Measurements from ENCODE around the gene PCDHGB5.

PCDHGB5 gene

DNA sequence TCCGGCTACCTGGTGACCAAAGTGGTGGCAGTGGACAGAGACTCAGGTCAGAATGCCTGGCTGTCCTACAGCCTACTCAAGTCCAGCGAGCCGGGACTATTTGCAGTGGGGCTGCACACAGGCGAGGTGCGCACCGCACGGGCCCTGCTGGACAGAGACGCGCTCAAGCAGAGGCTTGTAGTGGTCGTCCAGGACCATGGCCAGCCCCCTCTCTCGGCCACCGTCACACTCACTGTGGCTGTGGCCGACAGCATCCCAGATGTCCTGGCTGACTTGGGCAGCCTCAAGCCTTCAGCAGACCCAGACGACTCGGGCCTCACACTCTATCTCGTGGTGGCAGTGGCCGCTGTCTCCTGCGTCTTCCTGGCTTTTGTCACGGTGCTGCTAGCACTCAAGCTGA lies 40.8 kb upstream of the PCDHGB5 start:
- H3K4me3 ChIP-seq (replicated peaks; ENCODE audit: low read depth, low read length): no peak overlapping the region
- TF ChIP-seq, protein P1, sequence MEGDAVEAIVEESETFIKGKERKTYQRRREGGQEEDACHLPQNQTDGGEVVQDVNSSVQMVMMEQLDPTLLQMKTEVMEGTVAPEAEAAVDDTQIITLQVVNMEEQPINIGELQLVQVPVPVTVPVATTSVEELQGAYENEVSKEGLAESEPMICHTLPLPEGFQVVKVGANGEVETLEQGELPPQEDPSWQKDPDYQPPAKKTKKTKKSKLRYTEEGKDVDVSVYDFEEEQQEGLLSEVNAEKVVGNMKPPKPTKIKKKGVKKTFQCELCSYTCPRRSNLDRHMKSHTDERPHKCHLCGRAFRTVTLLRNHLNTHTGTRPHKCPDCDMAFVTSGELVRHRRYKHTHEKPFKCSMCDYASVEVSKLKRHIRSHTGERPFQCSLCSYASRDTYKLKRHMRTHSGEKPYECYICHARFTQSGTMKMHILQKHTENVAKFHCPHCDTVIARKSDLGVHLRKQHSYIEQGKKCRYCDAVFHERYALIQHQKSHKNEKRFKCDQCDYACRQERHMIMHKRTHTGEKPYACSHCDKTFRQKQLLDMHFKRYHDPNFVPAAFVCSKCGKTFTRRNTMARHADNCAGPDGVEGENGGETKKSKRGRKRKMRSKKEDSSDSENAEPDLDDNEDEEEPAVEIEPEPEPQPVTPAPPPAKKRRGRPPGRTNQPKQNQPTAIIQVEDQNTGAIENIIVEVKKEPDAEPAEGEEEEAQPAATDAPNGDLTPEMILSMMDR (IDR thresholded peaks at IDR 0.05; ENCODE audit: low read length, missing control alignments): no peak
- no peak for DNase-seq (ENCODE audit: low read depth)

DNA sequence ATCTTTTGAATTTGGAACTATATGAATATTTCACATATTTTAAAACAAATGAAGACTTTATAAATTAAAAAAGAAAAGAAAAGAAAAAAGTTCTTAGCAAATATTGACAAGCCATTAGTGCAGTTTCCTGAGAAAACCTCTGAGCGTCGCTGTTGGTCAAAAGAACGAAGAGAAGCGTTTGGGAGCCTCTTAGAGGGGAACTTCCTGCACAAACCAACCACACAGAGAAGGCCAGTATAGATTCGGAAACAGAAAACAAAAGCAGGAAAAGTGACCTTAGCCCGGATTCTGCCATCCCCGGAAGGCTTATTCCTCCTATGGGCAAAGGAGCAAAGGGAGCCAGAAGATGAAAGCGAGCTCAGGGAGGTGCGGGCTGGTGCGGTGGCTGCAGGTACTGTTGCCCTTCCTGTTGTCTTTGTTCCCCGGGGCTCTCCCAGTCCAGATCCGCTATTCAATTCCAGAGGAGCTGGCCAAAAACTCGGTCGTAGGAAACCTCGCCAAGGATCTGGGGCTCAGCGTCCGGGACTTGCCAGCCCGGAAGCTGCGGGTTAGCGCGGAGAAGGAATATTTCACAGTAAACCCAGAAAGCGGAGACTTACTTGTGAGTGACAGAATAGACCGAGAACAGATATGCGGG lies 37.8 kb upstream of the PCDHGB5 start, which contains the start of gene PCDHGB2:
Gene PCDHGB2, plus strand, starts transcription at position 205 of the 637 bp plus-strand sequence. Its CDS starts 142 bp downstream, at position 347.
- peak; percentile 66 for DNase-seq (ENCODE audit: low read depth)
- H3K4me3 ChIP-seq (replicated peaks; ENCODE audit: low read depth, low read length): peak within 1 kb of the TSS; percentile 47
- TF ChIP-seq, protein P1 (IDR thresholded peaks at IDR 0.05; ENCODE audit: low read length, missing control alignments): peak; percentile 44

DNA sequence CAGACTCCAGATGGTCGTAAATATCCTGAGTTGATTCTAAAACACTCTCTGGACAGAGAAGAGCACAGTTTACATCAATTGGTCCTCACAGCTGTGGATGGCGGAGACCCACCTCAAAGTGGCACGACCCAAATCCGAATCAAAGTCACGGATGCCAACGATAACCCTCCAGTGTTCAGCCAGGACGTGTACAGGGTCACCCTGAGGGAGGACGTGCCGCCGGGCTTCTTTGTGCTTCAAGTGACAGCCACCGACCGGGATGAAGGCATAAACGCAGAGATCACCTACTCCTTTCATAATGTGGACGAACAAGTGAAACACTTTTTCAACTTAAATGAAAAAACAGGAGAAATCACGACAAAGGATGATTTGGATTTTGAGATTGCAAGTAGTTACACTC lies 37.1 kb upstream of the PCDHGB5 start:
- TF ChIP-seq, protein P1 (IDR thresholded peaks at IDR 0.05; ENCODE audit: low read length, missing control alignments): no peak
- H3K4me3 ChIP-seq (replicated peaks; ENCODE audit: low read depth, low read length): no peak overlapping the region
- no peak for DNase-seq (ENCODE audit: low read depth)

DNA sequence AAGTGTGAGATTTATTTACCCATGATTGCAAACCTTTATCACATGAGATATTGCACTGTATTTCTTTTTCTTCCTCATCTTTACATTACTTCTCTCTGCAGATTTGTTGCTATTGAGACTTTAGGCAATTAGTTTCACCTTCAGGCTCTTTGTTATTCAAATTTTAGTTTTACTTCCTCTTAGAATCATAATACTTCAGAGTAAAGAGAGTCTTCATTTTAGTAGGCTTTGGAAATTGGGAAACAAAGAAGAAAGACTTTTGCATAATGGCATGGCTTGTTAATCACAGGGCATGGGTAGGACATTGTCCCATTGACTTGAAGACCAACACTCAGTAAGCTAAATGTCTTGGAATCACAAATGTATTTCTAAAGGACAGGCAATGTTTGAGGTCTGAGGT lies 35.0 kb upstream of the PCDHGB5 start:
- H3K4me3 ChIP-seq (replicated peaks; ENCODE audit: low read depth, low read length): no peak overlapping the region
- no peak for DNase-seq (ENCODE audit: low read depth)
- TF ChIP-seq, protein P1 (IDR thresholded peaks at IDR 0.05; ENCODE audit: low read length, missing control alignments): no peak

DNA sequence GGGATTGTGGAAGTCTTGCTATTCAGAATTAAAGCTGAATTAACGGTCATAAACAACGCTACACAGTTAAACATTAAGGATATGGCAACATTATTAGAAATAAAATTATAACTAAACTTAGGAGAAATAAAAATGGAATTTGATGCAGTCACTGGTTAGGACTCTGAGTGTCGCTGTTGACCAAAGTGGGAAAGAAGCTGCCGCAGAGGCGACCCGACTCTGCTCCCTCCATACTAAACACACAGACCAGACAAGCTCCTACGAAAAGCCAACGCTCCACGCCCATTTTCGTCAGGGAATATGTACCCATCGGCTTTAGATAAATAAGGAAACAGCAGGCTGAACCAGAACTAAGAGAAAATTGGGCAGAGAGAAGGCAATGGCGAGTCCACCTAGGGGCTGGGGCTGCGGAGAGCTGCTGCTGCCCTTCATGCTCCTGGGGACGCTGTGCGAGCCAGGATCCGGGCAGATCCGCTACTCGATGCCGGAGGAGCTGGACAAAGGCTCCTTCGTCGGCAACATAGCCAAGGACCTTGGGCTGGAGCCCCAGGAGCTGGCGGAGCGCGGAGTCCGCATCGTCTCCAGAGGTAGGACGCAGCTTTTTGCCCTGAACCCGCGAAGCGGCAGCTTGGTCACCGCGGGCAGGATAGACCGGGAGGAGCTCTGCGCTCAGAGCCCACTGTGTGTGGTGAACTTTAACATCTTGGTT lies 33.6 kb upstream of the PCDHGB5 start, which contains the start of gene PCDHGA5:
Gene PCDHGA5, plus strand, starts transcription at position 211 of the 709 bp plus-strand sequence. Its CDS starts 169 bp downstream, at position 380.
- peak; percentile 54 for DNase-seq (ENCODE audit: low read depth)
- H3K4me3 ChIP-seq (replicated peaks; ENCODE audit: low read depth, low read length): peak within 1 kb of the TSS; percentile 40
- TF ChIP-seq, protein P1 (IDR thresholded peaks at IDR 0.05; ENCODE audit: low read length, missing control alignments): peak; percentile 24

DNA sequence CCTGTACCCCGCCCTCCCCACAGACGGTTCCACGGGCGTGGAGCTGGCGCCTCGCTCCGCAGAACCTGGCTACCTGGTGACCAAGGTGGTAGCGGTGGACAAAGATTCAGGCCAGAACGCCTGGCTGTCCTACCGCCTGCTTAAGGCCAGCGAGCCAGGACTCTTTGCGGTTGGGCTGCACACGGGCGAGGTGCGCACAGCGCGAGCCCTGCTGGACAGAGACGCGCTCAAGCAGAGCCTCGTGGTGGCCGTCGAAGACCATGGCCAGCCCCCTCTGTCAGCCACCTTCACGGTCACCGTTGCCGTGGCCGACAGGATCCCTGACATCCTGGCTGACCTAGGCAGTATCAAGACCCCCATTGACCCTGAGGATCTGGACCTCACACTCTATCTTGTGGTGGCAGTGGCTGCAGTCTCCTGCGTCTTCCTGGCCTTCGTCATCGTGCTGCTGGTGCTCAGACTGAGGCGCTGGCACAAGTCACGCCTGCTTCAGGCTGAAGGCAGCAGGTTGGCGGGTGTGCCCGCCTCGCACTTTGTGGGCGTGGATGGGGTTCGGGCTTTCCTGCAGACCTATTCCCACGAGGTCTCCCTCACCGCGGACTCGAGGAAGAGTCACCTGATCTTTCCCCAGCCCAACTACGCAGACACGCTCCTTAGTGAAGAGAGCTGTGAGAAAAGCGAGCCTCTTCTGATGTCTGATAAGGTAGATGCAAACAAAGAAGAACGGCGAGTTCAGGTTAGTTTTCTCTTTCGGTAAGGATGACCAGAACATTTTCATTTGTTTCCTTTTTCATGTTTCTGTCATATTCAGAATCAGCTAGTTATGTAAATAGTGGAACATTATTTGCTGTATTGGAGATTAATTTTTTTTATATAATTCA lies 31.5 kb upstream of the PCDHGB5 start:
- TF ChIP-seq, protein P1 (IDR thresholded peaks at IDR 0.05; ENCODE audit: low read length, missing control alignments): no peak

More for the DNA sequence above, 31.5 kb upstream of the PCDHGB5 start:
- DNase-seq (ENCODE audit: low read depth): no peak
- no peak overlapping the region for H3K4me3 ChIP-seq (replicated peaks; ENCODE audit: low read depth, low read length)

Data from fibroblast of pulmonary artery (primary cell).